Cardiac muscle cell (in vitro differentiated cells and primary cell): ENCODE data around the gene ZNF750. TPM values are rescaled to one million over a fixed set of nuclear protein-coding genes. Genes with fewer than 3 reads are reported as not detected.

Experiments
- DNase-seq, 2 donors: peaks; one replicate each; pipeline versions ENCODE4 v3.0.0 to v3.0.0-alpha.2; 2010 to 2017; ENCODE audit warnings: low read depth in 1 of 2, low spot score in 1 of 2
- H3K27ac ChIP-seq: fragments of 200-600 bp; sonication (generic); 2 replicates; pipeline ENCODE4 v1.5.1; 2016
- H3K27me3 ChIP-seq: fragments of 200-600 bp; sonication (generic); 2 replicates; pipeline ENCODE4 v1.6.0; 2016; ENCODE audit warnings: control low read depth
- H3K36me3 ChIP-seq: fragments of 200-600 bp; sonication (generic); 2 replicates; pipeline ENCODE4 v1.5.1; 2016; ENCODE audit warnings: control low read depth
- H3K4me1 ChIP-seq: fragments of 200-600 bp; sonication (generic); 2 replicates; pipeline ENCODE4 v1.8.1; 2017; ENCODE audit warnings: low read depth, mild to moderate bottlenecking, mixed run types
- H3K4me3 ChIP-seq: fragments of 200-600 bp; sonication (generic); 2 replicates; pipeline ENCODE4 v1.5.1; 2016; ENCODE audit warnings: mild to moderate bottlenecking
- H3K9me3 ChIP-seq: fragments of 200-600 bp; sonication (generic); 2 replicates; pipeline ENCODE4 v1.5.1; 2017; ENCODE audit warnings: low read depth, mild to moderate bottlenecking, control low read depth
- CTCF ChIP-seq: IDR thresholded peaks from 2 replicates; pipeline ENCODE4 v1.5.1; 2012; ENCODE audit warnings: low read depth, mild to moderate bottlenecking, low read length
- polyA plus RNA-seq: library from polyadenylated mRNA; unstranded; fragments of >200 nt; fragmentation: Nextera tagmentation; extraction: Ambion mirVana; gene quantifications from 2 replicates; pipeline ENCODE4 v1.2.1, GENCODE V29; 2016
- total RNA-seq: library from RNA; depleted of rRNA; stranded (reverse); fragments of >200 nt; gene quantifications from 2 replicates; pipeline ENCODE4 v1.2.3, GENCODE V29; 2016

ZNF750 gene
- total and polyA plus RNA-seq, 2 experiments from 2014 or later = 0.49 TPM; not detected in 1

DNA sequence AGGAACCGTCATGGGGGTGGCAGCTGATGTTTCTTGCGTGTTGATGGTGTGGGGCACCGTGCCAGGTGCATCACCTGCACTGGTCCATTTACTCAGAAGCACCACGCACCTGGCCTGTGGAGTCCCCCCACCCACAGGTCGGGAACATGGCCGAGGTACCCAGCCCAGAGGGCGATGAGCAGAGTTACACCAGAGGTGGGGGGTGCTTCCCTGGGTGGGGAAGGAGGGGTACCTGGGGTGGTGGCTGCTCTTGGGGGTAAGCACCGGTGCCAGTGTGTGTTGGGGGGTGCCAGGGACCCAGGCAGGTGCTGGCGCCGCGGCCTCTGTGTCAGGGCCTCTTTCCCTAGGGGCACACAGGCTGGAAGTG, 5.0 kb upstream of the ZNF750 start:
- no peak for TF ChIP-seq CTCF
- no peaks in the 10 kb centered on the region for H3K36me3 ChIP-seq
- no peak overlapping the region for H3K27ac ChIP-seq
- no peaks in the 10 kb centered on the region for H3K27me3 ChIP-seq
- no peak overlapping the region for H3K4me3 ChIP-seq
- DNase-seq = no peak
- H3K9me3 ChIP-seq = no peaks in the 10 kb centered on the region
- H3K4me1 ChIP-seq = peaks cover 9% of the 10 kb centered on the region

DNA sequence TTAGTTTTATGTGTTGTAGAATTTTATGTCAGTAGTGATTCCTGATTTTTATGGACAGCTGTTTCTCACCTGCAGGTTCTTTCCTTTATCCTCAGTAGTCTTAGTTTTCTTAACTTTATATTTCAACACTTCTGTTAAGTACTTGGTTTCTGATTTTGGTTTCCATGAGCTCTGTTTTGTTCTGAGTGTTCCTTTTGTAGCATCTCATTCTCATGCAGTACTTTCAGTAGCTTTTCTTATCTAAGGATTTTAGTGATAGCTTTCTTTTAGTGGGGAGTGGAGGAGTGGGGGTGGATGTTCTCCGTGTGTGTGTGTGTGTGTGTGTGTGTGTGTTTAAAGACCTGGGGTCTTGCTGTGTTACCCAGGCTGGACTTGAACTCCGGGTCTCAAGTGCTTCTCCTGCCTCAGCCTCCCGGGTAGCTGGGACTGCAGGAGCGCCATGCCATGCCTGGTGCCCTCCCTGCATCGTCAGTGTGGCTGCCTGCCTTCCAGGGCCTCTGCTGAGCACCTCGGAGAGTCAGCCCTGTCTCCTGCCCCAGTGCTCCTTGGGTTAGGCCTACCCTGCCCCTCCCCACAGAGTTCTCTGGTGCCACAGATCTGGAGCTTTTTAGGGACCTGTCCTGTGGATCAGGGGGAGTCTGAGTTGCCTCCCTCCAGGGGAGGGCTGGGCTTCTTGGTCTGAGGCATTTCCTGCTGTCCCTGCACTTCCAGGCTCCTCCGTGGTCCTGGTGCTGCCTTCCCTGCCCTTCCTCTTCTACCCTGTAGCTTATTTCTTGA, 4.3 kb upstream of the ZNF750 start:
- TF ChIP-seq CTCF = no peak
- Histone ChIP-seq H3K36me3 (no peaks in the 10 kb centered on the region), H3K27me3 (no peaks in the 10 kb centered on the region), H3K27ac (no peak overlapping the region), H3K4me3 (no peak overlapping the region), H3K4me1 (peaks cover 9% of the 10 kb centered on the region), H3K9me3 (no peaks in the 10 kb centered on the region)
- DNase-seq = no peak

GRCh38 chr17:82841921-82842596, 2.2 kb upstream of the ZNF750 start:
- no peak overlapping the region for H3K27ac ChIP-seq
- no peak for DNase-seq
- TF ChIP-seq CTCF = no peak
- H3K36me3 ChIP-seq = no peaks in the 10 kb centered on the region
- no peaks in the 10 kb centered on the region for H3K27me3 ChIP-seq
- no peak overlapping the region for H3K4me3 ChIP-seq
- H3K4me1 ChIP-seq = peaks cover 9% of the 10 kb centered on the region
- no peaks in the 10 kb centered on the region for H3K9me3 ChIP-seq

DNA sequence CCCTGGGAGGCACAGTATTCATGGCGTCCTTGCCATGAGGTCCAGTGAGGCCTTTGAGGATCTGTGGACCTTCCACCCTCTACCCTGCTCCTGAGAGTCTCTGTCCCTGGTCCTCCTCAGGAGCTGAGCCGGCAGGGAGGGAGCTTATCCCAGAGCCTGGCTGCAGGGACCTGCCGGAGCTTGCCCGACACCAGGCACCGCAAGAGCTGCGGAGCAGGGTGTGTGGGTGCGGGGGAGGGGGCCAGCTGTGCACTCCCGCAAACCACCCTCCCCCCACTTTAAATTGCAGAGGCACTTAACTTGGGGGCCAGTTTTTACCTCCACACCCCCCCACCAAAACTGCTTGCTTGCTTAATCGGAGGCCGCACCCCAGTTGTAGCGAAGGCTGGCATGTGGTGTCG, 609 bp upstream of the ZNF750 start:
- Histone ChIP-seq H3K36me3 (no peaks in the 10 kb centered on the region), H3K27ac (no peak overlapping the region), H3K4me1 (peaks cover 9% of the 10 kb centered on the region), H3K9me3 (no peaks in the 10 kb centered on the region), H3K27me3 (no peaks in the 10 kb centered on the region), H3K4me3 (no peak overlapping the region)
- TF ChIP-seq CTCF = no peak
- no peak for DNase-seq

DNA sequence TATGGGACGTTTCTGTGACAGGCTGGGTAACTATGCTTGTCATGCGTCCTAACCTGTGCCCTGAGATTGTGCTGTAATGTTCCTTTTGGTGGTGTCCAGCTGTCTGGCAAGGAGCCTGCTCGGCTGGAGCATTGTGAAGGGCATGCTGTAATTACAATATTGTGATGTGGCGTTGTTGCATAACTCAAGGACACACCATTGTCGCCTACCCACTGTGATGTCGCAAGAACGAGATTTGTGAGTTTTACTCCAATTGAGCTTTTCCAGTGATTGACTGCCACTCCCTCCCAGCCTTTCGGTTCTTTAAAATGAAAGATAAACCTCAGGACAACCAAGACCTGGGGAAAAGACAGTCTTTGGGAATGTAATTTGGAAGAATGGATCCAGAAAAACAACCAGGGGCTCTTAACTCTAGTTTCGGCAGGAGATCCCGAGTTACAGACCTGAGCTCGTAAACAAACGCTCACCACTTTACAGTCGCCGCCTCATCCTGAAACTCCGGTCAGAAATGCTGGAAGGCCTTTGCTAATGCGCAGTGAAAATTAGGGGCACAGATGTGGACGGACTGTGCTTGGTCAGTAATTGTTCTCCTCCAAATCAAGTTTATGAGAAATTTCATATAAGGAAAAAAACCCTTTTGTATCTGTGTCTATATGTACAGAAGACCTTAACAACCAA, 1.3 kb downstream of the ZNF750 start:
- Histone ChIP-seq H3K4me3 (no peak overlapping the region), H3K9me3 (no peaks in the 10 kb centered on the region), H3K27ac (no peak overlapping the region), H3K4me1 (no peaks in the 10 kb centered on the region), H3K36me3 (no peaks in the 10 kb centered on the region), H3K27me3 (no peaks in the 10 kb centered on the region)
- peak in 1 of 2 donors; percentile 38 for DNase-seq
- no peak for TF ChIP-seq CTCF
